Tongue (tissue), 2 donors: ENCODE results near the gene CPA3. TPM values are rescaled to one million over a fixed set of nuclear protein-coding genes. Genes with fewer than 3 reads are reported as not detected.

Experiments used
- DNase-seq: peaks from one replicate; pipeline ENCODE4 v3.0.0-alpha.2; 2015
- total RNA-seq: library from RNA; depleted of rRNA; stranded (reverse); fragments of >200 nt; gene quantifications from one replicate; pipeline ENCODE4 v1.2.3, GENCODE V29; 2014

Gene CPA3, protein sequence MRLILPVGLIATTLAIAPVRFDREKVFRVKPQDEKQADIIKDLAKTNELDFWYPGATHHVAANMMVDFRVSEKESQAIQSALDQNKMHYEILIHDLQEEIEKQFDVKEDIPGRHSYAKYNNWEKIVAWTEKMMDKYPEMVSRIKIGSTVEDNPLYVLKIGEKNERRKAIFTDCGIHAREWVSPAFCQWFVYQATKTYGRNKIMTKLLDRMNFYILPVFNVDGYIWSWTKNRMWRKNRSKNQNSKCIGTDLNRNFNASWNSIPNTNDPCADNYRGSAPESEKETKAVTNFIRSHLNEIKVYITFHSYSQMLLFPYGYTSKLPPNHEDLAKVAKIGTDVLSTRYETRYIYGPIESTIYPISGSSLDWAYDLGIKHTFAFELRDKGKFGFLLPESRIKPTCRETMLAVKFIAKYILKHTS
- 10.2 TPM for total RNA-seq

DNA sequence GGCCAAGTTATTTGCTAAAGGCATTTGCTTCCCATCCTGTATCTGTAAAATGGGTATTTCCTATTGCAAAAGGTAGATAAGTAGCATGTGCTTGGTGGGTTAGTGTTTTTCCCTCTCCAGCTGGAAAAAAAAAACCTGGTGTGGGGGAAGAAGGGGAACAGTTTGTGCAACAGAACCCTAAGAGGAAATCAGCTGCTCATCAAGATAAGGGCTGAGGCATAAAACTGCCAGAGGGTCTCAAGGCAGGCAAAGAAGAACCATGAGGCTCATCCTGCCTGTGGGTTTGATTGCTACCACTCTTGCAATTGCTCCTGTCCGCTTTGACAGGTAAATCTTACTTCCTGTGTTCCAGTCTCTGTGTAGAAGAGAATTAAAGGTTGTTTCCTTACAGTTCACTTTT lies at the start of gene CPA3:
Gene CPA3 (plus strand): TSS at position 248 of the 400 bp plus-strand sequence. CDS start 12 bp downstream, at position 260.
- no peak for DNase-seq

DNA sequence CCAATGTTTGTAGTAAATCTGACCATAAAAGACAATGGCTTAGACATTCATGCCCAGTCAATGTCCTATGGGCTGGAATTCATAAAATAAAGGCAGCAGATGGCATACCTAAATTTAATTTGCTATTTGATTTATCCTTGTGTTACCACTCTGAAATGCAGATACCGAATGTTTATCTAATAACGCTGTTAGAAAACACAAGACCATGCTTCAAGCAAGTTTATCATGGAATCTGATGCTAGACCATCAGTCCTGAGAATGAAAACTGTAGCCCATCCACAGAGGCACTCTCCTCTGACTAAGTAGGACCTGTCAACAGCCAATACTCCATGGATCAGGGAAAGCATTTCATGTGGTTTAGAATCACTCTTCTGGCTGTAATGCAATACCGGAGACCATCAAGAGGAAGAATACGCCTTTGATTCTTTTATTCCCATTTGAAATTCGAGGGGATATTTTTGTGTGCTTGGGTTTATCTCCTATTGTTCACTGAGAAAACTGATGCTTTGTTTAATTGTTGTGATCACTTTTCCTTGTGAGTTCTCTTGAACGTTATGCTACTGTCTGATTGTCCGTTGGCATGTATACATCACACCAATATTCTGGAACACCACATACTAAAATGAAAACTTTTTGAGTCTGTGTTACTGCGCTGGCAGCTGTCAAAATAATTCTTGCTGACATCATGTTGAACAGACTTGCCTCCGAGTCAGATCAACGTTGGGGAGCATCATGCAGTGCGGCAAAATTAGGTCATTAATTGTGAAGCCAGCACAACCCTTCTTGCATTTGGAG lies 49.6 kb upstream of the CPA3 start:
- peak; percentile 32 for DNase-seq

DNA sequence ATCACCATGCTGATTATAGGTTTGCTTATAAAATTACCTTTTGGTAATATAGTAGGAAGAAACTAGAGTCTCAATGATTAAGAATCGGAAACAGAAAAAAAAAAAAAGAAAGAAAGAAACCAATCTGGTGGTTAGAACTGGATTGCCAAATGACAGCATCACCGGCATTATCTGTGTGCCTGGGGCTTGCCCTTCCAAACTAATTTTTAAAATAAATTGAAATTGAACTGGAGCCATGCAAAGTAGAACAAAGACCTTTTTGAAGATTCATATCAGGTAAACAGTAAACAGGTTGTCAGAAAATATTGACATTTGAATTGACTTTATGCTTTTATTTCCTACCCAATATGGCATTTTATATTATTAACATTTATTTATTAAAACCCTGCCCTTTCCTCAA lies 48.7 kb upstream of the CPA3 start:
- no peak for DNase-seq

DNA sequence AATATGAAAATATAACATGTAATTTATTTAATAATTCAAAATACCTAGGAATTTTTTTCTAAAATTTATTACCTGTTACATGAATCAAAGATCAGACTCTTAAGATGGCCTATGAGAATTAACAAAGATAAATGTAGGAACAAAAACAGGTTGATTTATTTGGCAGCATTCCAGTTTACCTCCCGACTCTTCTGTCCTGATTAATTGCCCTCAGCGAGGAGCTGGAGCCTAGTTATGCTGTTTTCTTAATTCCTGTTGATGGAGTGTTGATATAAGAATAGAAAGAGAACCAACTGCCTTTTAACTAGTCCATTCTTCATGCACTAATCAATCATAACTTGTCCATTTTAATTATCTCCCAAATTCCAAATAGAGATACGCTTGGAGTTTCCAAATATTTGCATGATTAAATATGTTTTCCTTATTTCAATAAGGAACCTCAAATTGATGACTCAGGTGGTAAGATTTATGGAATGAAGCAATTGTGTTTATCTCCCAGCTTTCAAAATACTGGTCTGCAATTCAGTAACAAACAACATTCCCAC lies 48.0 kb upstream of the CPA3 start:
- DNase-seq: no peak

DNA sequence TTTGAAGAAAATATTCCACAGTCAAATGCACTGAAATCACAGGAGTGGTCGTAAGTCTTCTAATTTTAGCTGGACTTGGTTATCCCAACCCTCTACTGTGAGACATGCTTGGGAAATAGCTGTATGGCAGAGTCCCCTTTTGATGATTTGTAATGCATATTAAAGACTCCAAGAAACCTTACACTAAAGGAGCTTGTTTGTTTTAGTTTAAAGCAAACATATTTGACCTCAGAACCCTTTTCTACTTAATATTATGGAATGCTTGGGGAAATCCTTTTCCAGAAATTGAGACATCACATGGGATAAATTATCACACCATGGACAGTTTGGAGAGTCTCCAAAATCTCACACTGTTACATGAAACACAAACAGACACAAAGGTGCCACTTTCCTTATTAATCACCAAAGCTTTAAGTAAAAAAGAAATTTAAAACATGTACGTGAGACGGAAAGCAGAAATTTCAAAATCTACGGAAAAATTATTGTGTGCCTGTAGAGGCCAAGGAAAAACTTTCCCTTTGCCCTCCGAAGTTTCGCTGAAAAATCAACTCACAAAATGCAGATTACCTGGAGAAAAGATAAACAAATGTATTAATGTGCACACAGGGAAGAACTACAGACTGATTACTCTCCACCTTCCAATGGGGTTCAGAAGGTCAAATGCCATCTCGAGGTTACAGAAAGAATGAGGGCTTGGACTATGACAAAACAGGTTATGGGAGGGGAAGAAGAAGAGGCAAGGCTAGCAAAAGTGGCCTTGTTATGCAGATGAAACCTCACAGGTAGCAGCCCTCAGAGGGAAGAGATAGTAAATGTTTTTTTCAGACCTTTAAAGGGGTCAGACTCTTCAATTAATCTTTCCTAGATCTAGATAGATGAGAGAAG lies 44.5 kb upstream of the CPA3 start:
- peak; percentile 10 for DNase-seq

DNA sequence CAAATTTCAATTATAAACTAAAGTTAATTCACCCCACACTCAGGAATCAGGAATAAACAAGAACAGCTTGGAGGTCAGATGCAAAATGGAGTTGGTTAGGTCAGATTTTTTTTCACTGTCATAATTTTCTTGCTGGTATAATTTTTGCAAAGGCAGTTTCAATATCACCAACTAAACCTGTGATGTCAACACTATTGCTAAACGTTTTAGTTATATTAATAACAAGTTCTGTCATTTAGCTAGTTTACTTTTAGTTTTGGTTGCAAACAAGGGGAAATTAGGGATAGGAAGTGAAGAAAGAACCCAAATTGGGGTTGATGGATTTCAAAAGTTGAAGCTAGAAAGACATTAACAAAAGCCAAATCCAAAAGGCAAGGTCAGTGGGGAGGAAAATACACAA lies 42.1 kb upstream of the CPA3 start:
- no peak for DNase-seq

DNA sequence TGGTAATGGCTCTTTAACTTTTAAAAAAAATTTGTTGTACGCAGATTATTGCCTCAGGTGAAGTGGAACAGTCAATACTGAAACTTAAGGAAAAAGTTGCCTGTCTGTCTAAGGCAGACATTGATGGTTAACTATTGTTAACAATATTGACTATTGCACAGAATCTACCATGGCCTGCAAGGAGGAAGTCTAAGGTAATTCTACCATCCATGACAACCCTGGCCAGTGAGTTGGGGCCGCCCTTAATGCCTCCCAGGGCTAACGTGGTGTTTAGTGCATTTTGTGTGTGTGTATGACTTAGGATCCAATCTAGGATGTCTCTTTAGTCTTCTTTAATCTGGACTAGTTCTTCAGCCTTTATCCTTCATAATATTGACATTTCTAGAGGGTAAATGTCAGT lies 39.6 kb upstream of the CPA3 start:
- DNase-seq: no peak

DNA sequence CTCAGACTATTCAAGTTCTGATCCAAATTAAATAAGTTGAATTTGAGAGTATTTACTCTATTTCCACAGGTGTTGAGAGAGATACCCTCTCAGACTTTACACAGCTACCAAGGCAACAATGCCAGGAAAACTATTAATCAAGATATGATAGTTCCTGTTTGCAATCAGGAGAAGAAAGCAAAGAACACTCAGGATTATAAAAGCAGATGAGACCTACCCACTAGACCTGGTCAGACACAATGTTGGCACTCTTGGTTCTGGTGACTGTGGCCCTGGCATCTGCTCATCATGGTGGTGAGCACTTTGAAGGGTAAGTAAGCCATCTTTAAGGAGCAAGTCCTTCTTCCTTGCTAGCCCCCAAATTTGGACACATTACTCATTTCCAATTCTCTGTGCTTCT lies 37.5 kb upstream of the CPA3 start, which contains the start of gene CPB1:
Gene CPB1 (plus strand): TSS at position 227 of the 400 bp plus-strand sequence. CDS start 13 bp downstream, at position 240.
- DNase-seq: no peak

DNA sequence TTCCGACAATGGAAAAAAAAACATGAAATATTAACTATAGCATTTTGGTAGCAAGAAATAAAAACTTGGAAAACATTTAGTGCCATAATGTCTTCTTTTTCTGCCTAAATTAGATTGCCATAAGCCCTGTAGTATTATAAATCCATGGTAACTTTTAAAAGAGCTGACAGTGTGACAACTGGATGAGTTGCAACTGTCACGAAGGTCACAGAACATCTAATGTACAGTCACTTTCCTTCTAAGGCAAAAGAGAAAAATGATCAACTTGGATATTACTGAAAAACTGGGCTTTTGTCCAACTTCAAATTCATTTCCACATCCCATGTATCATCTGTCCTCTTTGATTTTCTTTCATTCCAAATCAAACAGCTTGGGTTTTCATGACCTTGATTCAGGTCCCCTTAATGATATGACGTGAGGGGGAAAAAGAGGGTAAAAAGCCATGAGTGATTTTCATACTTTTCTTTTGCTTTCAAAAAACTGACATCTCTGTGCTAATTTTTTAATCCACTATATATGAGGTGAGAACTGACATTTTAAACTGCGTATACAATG lies 36.9 kb upstream of the CPA3 start:
- no peak for DNase-seq

DNA sequence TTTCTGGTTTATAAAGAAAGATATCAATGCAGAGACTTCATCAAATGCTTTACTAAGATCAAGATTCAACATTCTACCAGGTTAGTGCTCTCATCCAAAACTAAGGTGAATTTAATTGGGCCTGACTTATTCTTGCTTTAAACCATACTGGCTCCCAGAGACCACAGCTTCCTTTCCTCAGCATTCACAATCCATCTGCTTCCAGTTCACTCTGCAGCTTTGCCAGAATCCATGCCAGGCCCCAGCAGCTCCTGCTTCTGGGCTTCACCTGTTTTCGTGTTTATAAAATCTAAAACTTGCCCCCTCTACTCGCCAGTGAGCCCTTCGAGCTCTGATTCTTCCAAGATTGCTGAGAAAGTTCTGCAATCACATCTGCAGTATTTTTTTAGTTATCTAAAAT lies 35.2 kb upstream of the CPA3 start:
- no peak for DNase-seq

DNA sequence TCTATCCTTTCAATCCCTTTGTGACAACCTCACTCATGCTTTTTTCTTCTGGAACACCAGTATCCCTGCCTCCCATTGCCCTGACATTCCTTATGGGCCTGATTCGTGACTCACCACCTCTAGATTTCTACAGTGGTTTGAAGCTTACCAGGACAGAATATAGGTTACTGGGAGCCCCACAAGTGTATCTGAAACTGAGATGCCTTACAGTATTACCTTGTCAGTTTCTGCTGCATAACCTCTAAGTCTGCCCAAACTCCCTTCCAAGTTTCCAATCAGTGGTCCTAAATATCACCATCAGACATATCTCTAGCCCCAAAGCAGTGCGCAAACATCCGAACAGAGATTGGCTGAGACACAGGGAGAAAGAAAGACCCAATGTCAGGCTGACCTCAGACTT lies 31.9 kb upstream of the CPA3 start:
- no peak for DNase-seq

DNA sequence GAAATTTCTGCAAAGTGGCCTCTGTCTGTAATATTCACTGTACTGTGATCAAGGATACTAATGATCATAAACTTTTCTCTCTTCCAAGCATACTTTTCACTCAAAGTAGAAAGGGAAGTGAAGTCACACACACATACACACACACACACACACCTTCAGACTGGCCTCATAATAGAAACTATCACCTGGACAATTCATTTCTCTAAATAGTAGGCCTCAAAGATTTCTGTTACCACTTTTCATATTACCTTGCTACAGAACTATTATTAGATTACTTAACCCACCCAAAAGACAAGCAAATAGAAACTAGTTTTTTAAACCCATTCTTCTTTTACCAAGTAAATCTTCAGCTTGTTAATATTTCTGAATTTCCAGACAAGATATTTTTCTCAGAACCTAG lies 25.3 kb upstream of the CPA3 start:
- DNase-seq: no peak

DNA sequence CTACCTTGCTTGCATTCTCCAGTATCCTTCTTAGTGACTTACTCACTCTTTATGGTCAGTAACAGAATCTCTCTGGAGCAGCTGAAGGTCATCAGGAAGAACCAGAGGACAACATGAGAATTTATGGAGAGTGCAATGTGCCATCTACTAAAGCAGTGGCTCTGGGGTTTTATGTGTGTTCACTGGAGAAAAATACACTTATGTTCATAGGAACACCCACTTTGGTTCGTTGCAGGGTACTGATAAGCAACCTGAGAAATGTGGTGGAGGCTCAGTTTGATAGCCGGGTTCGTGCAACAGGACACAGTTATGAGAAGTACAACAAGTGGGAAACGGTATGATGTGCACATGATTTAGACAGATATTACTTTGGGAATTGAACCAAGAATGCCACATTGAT lies 24.6 kb upstream of the CPA3 start:
- DNase-seq: no peak

DNA sequence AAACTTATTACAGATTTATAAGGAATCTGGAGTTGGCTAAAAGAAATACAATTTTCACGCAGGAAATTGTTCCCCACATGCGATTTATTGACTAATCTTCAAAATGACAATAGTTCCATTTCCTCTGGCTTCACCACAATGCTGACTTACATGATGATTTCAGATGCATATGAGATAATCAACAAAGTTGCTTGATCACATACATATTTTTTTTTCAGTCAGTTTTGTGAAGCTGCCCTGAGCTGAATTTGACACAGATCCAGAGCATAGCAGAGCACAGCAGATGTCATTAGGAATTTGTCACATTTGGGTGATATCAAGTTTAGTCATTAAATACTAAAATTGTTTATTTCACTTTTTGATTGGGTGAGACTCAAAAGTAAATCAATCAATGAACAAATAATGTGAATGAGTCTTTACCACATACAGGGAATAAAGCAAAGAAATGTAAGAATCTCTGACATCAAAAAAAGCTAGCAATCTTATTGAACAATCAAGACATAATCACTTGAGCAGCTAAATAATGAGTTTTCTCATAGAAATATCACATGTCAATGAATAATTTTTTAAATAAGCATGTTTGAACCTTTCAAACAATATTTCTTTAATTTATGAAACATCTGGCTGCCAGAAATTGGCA lies 19.2 kb upstream of the CPA3 start:
- no peak for DNase-seq

DNA sequence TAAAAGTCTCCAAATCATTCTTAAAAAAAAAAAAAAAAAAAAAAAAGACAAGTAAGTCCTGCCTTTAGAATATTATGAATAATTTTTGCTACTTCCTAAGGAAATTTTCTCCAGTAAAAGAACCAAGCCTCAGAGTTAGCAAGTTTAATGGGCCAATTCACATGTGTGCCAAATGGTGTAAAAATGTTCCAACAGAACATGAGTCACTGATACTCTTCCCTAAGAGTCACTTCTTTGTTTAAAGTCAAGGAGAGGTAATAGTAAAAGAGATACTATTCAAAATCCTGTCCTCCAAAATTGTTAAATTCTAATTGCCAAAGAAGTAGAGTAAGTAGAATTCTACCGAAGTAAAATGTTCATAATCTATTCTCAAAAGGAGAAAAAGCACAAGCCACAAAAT lies 17.7 kb upstream of the CPA3 start:
- DNase-seq: no peak

DNA sequence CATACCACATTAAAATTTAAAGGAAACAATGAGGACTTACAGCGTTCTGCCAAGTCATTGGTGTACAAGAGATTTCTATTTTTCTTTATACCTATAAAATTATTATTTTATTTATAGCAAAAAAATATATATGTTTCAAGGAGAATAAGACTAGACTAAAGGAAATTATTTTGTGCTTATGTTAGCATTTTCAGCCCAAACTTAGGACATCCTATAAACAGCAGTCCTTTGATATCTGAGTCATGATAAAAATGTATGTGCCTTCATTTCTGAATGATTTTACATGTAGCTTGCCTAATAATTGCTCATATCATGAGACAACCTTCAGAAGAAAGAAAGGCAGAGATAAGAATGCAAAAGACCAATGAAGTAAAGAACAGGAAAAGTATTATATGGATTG lies 16.7 kb upstream of the CPA3 start:
- no peak for DNase-seq

DNA sequence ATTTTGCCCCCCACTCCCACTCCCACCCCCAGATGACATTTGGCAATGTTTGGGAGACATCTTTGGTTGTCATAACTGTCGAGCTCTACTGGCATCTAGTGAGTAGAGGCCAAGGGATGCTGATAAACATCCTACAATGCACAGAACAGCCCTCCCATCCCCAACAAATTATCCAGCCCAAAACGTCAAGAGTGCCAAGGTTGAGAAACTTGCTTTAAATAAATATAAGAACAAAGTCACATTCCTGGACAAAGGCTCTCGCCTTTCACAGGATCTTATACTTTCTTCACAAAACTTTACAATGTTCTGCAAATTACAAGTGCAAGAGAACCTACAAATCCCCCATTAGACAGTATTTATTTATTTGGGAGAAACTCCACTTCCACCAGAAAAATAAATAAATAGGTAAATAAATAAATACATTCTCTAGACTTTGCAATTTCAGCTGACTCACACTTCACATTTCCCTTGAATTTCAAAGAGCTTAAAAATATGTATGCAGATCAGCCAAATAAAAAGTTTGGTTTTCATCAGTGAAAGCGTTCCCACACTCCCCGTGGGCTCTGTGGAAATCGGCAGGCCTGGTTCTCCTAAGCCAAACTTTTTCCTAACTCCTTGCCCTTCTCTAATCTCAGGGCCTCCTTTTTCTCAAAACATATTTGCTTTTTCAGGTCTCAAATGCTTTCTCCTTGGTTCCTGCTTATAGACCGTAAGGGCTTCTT lies 12.7 kb upstream of the CPA3 start:
- DNase-seq: no peak

DNA sequence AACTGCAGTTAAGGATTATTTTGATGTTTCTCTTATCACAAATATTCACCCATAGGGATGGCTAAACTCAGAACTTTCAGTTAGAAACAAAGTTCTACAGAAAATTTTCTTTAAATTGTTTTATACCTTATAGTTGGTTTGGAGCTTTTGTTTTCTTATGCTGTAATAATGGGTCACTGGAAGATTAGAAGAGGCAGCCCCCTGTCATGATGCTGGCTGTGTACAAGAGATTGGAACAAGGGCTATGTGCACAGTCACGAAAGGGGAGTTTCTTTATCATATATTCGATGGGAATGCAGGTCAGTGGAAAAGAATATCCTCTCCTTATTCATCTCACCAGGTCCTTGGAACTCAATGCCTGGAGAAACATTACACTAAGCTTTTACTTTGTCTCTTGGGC lies 12.0 kb upstream of the CPA3 start:
- no peak for DNase-seq

DNA sequence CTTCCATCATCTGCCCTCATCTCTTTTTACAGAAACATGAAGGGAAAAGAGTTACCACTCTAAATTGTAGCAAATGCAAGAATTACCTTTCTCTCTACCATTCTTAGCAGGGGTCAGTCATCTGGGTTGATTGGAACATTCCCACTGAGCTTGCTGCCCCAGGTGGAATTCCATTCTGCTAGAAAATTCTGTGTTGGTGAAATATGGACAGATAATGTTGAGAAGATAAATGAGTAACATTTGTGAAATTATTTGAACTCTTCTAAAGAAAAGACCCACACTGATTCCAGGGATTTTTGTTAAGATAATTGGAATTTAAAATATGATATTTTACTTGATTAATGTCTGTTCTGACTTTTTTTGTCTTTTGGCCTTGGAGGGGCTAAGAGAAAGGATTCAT lies 11.0 kb upstream of the CPA3 start:
- no peak for DNase-seq

DNA sequence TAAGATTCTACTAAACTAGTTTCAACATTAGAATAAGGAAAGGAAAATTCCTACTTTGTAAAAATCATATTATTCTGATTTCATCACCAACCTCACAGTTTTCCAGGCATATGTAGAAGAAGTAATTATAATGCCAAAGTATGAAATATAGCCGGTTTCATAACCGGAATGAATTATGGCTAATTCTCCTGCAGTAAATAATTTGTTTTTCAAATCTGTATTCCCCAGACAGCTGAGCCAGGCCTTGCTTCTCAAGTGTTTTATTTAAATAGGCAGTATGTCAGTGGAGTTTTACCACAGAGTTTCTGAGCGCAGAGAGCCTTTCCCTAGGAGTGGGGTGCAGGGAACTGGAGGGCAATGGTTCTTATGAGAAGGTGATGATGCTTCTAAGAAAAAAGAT lies 8.7 kb upstream of the CPA3 start:
- no peak for DNase-seq

DNA sequence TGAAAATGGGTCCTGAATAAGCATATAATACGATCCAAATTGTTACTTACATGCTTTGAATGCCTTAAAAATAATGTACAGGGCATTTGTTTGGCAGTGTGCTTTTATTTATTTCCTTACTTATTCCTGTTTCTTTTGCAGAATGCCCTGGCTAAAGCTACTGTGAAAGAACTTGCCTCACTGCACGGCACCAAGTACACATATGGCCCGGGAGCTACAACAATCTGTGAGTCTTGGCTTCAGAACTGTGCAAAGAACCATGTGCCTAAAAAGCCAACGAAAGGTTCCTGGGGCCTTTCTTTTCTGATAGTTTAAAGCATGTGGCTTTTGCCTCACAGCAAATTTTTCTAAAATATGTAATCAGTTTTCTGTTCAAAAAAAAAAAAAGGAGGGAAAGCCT lies 7.8 kb upstream of the CPA3 start:
- no peak for DNase-seq
